Muscle of arm (tissue), 14 donors: ENCODE measurements around the gene OR11L1. TPM values are rescaled to one million over a fixed set of nuclear protein-coding genes. Genes with fewer than 3 reads are reported as not detected.

Source experiments
- DNase-seq: peaks from one replicate; pipeline ENCODE4 v3.0.0-alpha.2; 2013
- long read RNA-seq, 11 donors: transcript quantifications; one replicate each; lab custom pipeline, GENCODE V29; 2026
- polyA plus RNA-seq, 12 donors: library from polyadenylated mRNA; unstranded; fragments of 120-200 nt; gene quantifications; one replicate each; pipeline ENCODE4 v1.2.1, GENCODE V29; 2013; ENCODE audit not compliant: insufficient read length in 12 of 12

The OR11L1 gene
- not detected for polyA plus RNA-seq
- long read RNA-seq, donor 1, result 0 reads
- long read RNA-seq, donor 2, result 0 reads
- long read RNA-seq, donor 3, result 0 reads
- long read RNA-seq, donor 4, result 0 reads
- long read RNA-seq, donor 5, result 0 reads
- long read RNA-seq, donor 6, result 0 reads
- long read RNA-seq, donor 7, result 0 reads
- long read RNA-seq, donor 8, result 0 reads
- long read RNA-seq, donor 9, result 0 reads
- long read RNA-seq, donor 10, result 0 reads
- long read RNA-seq, donor 11, result 0 reads

- no peak for DNase-seq
Observed at GRCh38 chr1:247841796-247842195, at the start of gene OR11L1. Gene OR11L1, minus strand, starts transcription at chr1:247841896. Its CDS starts 0 bp downstream, at chr1:247841896.

- no peak for DNase-seq
Observed at GRCh38 chr1:247884797-247885413, 43.2 kb upstream of the OR11L1 start.

- DNase-seq, result no peak
Observed at GRCh38 chr1:247883346-247883745, 41.6 kb upstream of the OR11L1 start.

GRCh38 chr1:247865416-247865815 is 23.7 kb upstream of the OR11L1 start:
- DNase-seq, result no peak

- no peak for DNase-seq
Observed at GRCh38 chr1:247864644-247865043, 22.9 kb upstream of the OR11L1 start.

- no peak for DNase-seq
Observed at GRCh38 chr1:247862756-247863155, 21.1 kb upstream of the OR11L1 start.

GRCh38 chr1:247857985-247858619 is 16.4 kb upstream of the OR11L1 start:
- no peak for DNase-seq

- DNase-seq, result no peak
Observed at GRCh38 chr1:247857069-247857984, 15.6 kb upstream of the OR11L1 start, which contains the start of gene TRIM58. Gene TRIM58, plus strand, starts transcription at chr1:247857187. Its CDS starts 60 bp downstream, at chr1:247857247.

- DNase-seq, result no peak
Observed at GRCh38 chr1:247855911-247856310, 14.2 kb upstream of the OR11L1 start.

- DNase-seq, result no peak
Observed at GRCh38 chr1:247854899-247855545, 13.3 kb upstream of the OR11L1 start.

GRCh38 chr1:247849616-247850015 is 7.9 kb upstream of the OR11L1 start:
- no peak for DNase-seq

- DNase-seq, result no peak
Observed at GRCh38 chr1:247848346-247848745, 6.7 kb upstream of the OR11L1 start.

GRCh38 chr1:247845693-247846017 is 4.0 kb upstream of the OR11L1 start:
- no peak for DNase-seq

- DNase-seq, result no peak
Observed at GRCh38 chr1:247845011-247845692, 3.5 kb upstream of the OR11L1 start.

GRCh38 chr1:247843411-247843810 is 1.7 kb upstream of the OR11L1 start:
- DNase-seq, result no peak

GRCh38 chr1:247840818-247841217 is 878 bp downstream of the OR11L1 start:
- DNase-seq, result no peak

- DNase-seq, result no peak
Observed at GRCh38 chr1:247833601-247834000, 8.1 kb downstream of the OR11L1 start.

GRCh38 chr1:247829656-247830055 is 12.0 kb downstream of the OR11L1 start:
- no peak for DNase-seq

- DNase-seq, result no peak
Observed at GRCh38 chr1:247825362-247825761, 16.3 kb downstream of the OR11L1 start.

GRCh38 chr1:247824023-247824422 is 17.7 kb downstream of the OR11L1 start, which contains the start of gene OR14A16:
Gene OR14A16, minus strand, starts transcription at chr1:247824119. Its CDS starts 8,390 bp downstream, at chr1:247815729.
- no peak for DNase-seq

- no peak for DNase-seq
Observed at GRCh38 chr1:247822060-247822459, 19.6 kb downstream of the OR11L1 start.
